HEK293 (cell line): ENCODE data around the gene CHKA.

Experiments used
- CTCF ChIA-PET: fragments of 350-600 bp; formaldehyde crosslinking; extraction: SDS; loops from one replicate; lab custom pipeline; 2021; ENCODE audit warnings: antibody characterized with exemption; lab: Yijun Ruan, JAX
- POLR2A ChIA-PET: fragments of 300-600 bp; formaldehyde crosslinking; extraction: SDS; loops from one replicate; lab custom pipeline; 2020; ENCODE audit warnings: antibody characterized with exemption, inconsistent platforms; lab: Yijun Ruan, JAX
- H3K27ac ChIP-seq: fragments of 200-500 bp; sonication (Bioruptor generic); 2 replicates; pipeline ENCODE4 v1.5.1; 2014; ENCODE audit warnings: low read depth, low read length, control low read depth, inconsistent platforms; ENCODE audit errors: extremely low read depth
- H3K36me3 ChIP-seq, 2 experiments: fragments of 200-500 bp in 1 of 2; sonication (Bioruptor generic) in 1 of 2; 1 replicate in 1 of 2; 2 replicates in 1 of 2; pipeline ENCODE4 v1.5.1; 2014 to 2017; ENCODE audit warnings: inconsistent platforms in 2 of 2, low read length in 2 of 2; ENCODE audit not compliant: control insufficient read depth in 2 of 2, insufficient read depth in 1 of 2
- H3K4me1 ChIP-seq: fragments of 200-500 bp; sonication (Bioruptor generic); 2 replicates; pipeline ENCODE4 v1.5.1; 2014; ENCODE audit warnings: mild to moderate bottlenecking, low read length, inconsistent platforms; ENCODE audit not compliant: control insufficient read depth, insufficient read depth
- H3K4me3 ChIP-seq: 2 replicates; pipeline ENCODE4 v1.5.1; 2011; ENCODE audit warnings: low read depth, mild to moderate bottlenecking, control low read depth, low read length, moderate library complexity
- H3K9me3 ChIP-seq: fragments of 200-500 bp; sonication (Bioruptor generic); 2 replicates; pipeline ENCODE4 v1.5.1; 2014; ENCODE audit warnings: low read depth, low read length, inconsistent platforms; ENCODE audit not compliant: control insufficient read depth, insufficient read depth
- ATF2 ChIP-seq: fragments of 450-650 bp; formaldehyde crosslinking; IDR thresholded peaks from 2 replicates; pipeline ENCODE4 v1.5.1; 2016; ENCODE audit warnings: missing biosample characterization, missing genetic modification characterization, low read depth
- INSM2 ChIP-seq: fragments of 450-650 bp; formaldehyde crosslinking; IDR thresholded peaks from 2 replicates; pipeline ENCODE4 v1.5.1; 2016; ENCODE audit warnings: missing biosample characterization, missing genetic modification characterization
- PATZ1 ChIP-seq: fragments of 450-650 bp; formaldehyde crosslinking; IDR thresholded peaks from 2 replicates; pipeline ENCODE4 v1.5.1; 2016; ENCODE audit warnings: missing biosample characterization, missing genetic modification characterization
- ZBTB11 ChIP-seq: fragments of 450-650 bp; formaldehyde crosslinking; conservative IDR thresholded peaks from 2 replicates; pipeline ENCODE4 v1.5.1; 2016; ENCODE audit warnings: low read depth, missing biosample characterization, missing genetic modification characterization
- ZIC2 ChIP-seq: fragments of 450-650 bp; formaldehyde crosslinking; IDR thresholded peaks from 2 replicates; pipeline ENCODE4 v1.5.1; 2016; ENCODE audit warnings: missing biosample characterization, missing genetic modification characterization
- ZNF155 ChIP-seq: fragments of 450-650 bp; formaldehyde crosslinking; IDR thresholded peaks from 2 replicates; pipeline ENCODE4 v1.5.1; 2016; ENCODE audit warnings: missing biosample characterization, missing genetic modification characterization
- ZNF184 ChIP-seq: fragments of 450-650 bp; IDR thresholded peaks from 2 replicates; pipeline ENCODE4 v1.5.1; 2018; ENCODE audit warnings: missing biosample characterization, mild to moderate bottlenecking, missing genetic modification characterization
- ZNF211 ChIP-seq: fragments of 450-650 bp; formaldehyde crosslinking; IDR thresholded peaks from 2 replicates; pipeline ENCODE4 v1.5.1; 2016; ENCODE audit warnings: low read depth, missing biosample characterization, missing genetic modification characterization
- ZNF24 ChIP-seq: fragments of 450-650 bp; formaldehyde crosslinking; IDR thresholded peaks from 2 replicates; pipeline ENCODE4 v1.5.1; 2016; ENCODE audit warnings: missing biosample characterization, missing genetic modification characterization
- ZNF311 ChIP-seq: fragments of 450-650 bp; formaldehyde crosslinking; IDR thresholded peaks from 2 replicates; pipeline ENCODE4 v1.5.1; 2017; ENCODE audit warnings: missing biosample characterization, missing genetic modification characterization, borderline replicate concordance
- ZNF433 ChIP-seq: fragments of 450-650 bp; formaldehyde crosslinking; IDR thresholded peaks from 2 replicates; pipeline ENCODE4 v1.5.1; 2016; ENCODE audit warnings: missing biosample characterization, missing genetic modification characterization, low read depth
- ZNF585B ChIP-seq: fragments of 450-650 bp; formaldehyde crosslinking; IDR thresholded peaks from 2 replicates; pipeline ENCODE4 v1.5.1; 2016; ENCODE audit warnings: missing biosample characterization, missing genetic modification characterization
- ZNF610 ChIP-seq: fragments of 450-650 bp; formaldehyde crosslinking; IDR thresholded peaks from 2 replicates; pipeline ENCODE4 v1.5.1; 2016; ENCODE audit warnings: missing biosample characterization, missing genetic modification characterization, borderline replicate concordance
- ZNF639 ChIP-seq: fragments of 450-650 bp; formaldehyde crosslinking; IDR thresholded peaks from 2 replicates; pipeline ENCODE4 v1.5.1; 2016; ENCODE audit warnings: missing biosample characterization, missing genetic modification characterization
- ZSCAN23 ChIP-seq: fragments of 450-650 bp; formaldehyde crosslinking; IDR thresholded peaks from 2 replicates; pipeline ENCODE4 v1.5.1; 2016; ENCODE audit warnings: missing biosample characterization, missing genetic modification characterization
- ZXDB ChIP-seq: fragments of 450-650 bp; formaldehyde crosslinking; IDR thresholded peaks from 2 replicates; pipeline ENCODE4 v1.5.1; 2016; ENCODE audit warnings: missing biosample characterization, missing genetic modification characterization

CHKA gene

GRCh38 chr11:68142028-68142412, 20.8 kb upstream of the CHKA start:
- TF ChIP-seq ZNF585B (tag by site-specific recombination) (no peak), ATF2 (no peak), ZNF433 (tag by site-specific recombination) (no peak), ZNF155 (tag by site-specific recombination) (no peak), INSM2 (no peak), ZNF311 (tag by site-specific recombination) (no peak), ZNF211 (tag by site-specific recombination) (no peak), ZIC2 (tag by site-specific recombination) (no peak), ZNF184 (tag by site-specific recombination) (no peak), PATZ1 (no peak), ZNF610 (no peak)
- ChIA-PET POLR2A (interaction anchor here (0.6 kb wide), 1 partner anchor 9 kb away, joined by 6 read pairs; no protein-coding TSS in a partner anchor), CTCF (no interaction called here)
- H3K4me1 ChIP-seq, result no peaks in the 10 kb centered on the region
- no peaks in the 10 kb centered on the region for H3K36me3 ChIP-seq
- H3K4me3 ChIP-seq, result no peak overlapping the region
- no peaks in the 10 kb centered on the region for H3K9me3 ChIP-seq
- H3K27ac ChIP-seq, result no peak overlapping the region

- Histone ChIP-seq H3K36me3 (no peaks in the 10 kb centered on the region), H3K4me1 (no peaks in the 10 kb centered on the region), H3K27ac (no peak overlapping the region), H3K4me3 (no peak overlapping the region), H3K9me3 (no peaks in the 10 kb centered on the region)
- ChIA-PET POLR2A (interaction anchor here (0.6 kb wide), 1 partner anchor 8 kb away, joined by 6 read pairs; no protein-coding TSS in a partner anchor), CTCF (no interaction called here)
- TF ChIP-seq ZNF639, result no peak
- TF ChIP-seq ZSCAN23 (tag by site-specific recombination), result no peak
- TF ChIP-seq ZNF24, result no peak
- TF ChIP-seq ZBTB11, result no peak
- TF ChIP-seq ZXDB (tag by site-specific recombination), result no peak
Measured at GRCh38 chr11:68141246-68142027, 20.2 kb upstream of the CHKA start.
